PC-3 (cell line): ENCODE results near the gene NPTX1.

Experiments
- EZH2 ChIP-seq: fragments of 300-600 bp; sonication (generic); IDR thresholded peaks from one replicate; pipeline ENCODE4 v1.6.1; 2017; ENCODE audit warnings: antibody characterized with exemption, mild to moderate bottlenecking, low read length; ENCODE audit not compliant: unreplicated experiment
- TF ChIP-seq, protein P1 (sequence below): fragments of 300-600 bp; sonication (generic); conservative IDR thresholded peaks from 2 replicates; pipeline ENCODE4 v1.5.1; 2017; ENCODE audit warnings: antibody characterized with exemption, low read depth, mild to moderate bottlenecking, low read length

DNA sequence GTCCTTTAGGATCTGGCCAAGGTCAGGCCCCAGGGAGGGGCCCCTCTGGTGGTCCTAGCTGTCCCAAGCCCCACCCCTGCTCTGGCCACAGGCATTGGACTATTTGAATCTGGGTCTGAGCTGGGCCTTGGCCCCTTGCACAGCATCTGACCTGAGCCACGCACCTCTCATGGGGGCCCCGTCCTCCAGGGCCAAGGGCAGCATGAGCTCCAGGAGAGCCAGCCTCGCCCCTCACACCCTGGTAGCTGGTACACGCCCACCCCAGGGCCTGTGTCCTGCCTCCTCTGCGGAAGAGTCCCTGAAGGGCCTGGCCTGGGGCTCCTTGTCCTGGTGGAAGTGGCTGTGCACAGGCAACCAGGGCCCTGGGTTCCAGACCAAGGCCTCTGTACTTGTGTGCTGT, 37.6 kb downstream of the NPTX1 start:
- TF ChIP-seq, protein P1, sequence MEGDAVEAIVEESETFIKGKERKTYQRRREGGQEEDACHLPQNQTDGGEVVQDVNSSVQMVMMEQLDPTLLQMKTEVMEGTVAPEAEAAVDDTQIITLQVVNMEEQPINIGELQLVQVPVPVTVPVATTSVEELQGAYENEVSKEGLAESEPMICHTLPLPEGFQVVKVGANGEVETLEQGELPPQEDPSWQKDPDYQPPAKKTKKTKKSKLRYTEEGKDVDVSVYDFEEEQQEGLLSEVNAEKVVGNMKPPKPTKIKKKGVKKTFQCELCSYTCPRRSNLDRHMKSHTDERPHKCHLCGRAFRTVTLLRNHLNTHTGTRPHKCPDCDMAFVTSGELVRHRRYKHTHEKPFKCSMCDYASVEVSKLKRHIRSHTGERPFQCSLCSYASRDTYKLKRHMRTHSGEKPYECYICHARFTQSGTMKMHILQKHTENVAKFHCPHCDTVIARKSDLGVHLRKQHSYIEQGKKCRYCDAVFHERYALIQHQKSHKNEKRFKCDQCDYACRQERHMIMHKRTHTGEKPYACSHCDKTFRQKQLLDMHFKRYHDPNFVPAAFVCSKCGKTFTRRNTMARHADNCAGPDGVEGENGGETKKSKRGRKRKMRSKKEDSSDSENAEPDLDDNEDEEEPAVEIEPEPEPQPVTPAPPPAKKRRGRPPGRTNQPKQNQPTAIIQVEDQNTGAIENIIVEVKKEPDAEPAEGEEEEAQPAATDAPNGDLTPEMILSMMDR, result no peak
- no peak for TF ChIP-seq EZH2
